AG04449 (cell line): ENCODE measurements around the gene ETS1.

Experiments
- CTCF ChIA-PET: fragments of 350-600 bp; formaldehyde crosslinking; extraction: SDS; loops from one replicate; lab custom pipeline; 2021; ENCODE audit warnings: antibody characterized with exemption; lab: Yijun Ruan, JAX
- POLR2A ChIA-PET: fragments of 400-600, 350-600 bp; formaldehyde crosslinking; extraction: SDS; loops from one replicate; lab custom pipeline; 2020; ENCODE audit warnings: antibody characterized with exemption, inconsistent platforms; lab: Yijun Ruan, JAX
- DNase-seq: peaks from one replicate; pipeline ENCODE4 v3.0.0-alpha.2; 2010; ENCODE audit warnings: low read depth, low spot score
- H3K4me3 ChIP-seq: 2 replicates; pipeline ENCODE4 v1.5.1; 2011; ENCODE audit warnings: low read depth, mild to moderate bottlenecking, control low read depth, low read length
- CTCF ChIP-seq: IDR thresholded peaks from one replicate; pipeline ENCODE4 v1.5.1; 2011; ENCODE audit warnings: mild to moderate bottlenecking, moderate library complexity, low read length, control low read depth, inconsistent platforms; ENCODE audit not compliant: insufficient read depth; ENCODE audit errors: missing control alignments

ETS1 gene

GRCh38 chr11:128422576-128423370 lies 164.6 kb downstream of the ETS1 start:
- DNase-seq = no peak
- TF ChIP-seq CTCF = no peak
- CTCF ChIA-PET = interaction anchor here (0.9 kb wide), 1 partner anchor 250 kb away, joined by 4 read pairs; no protein-coding TSS in a partner anchor
- no peak overlapping the region for H3K4me3 ChIP-seq
- POLR2A ChIA-PET = no interaction called here

- DNase-seq = no peak
- no peak overlapping the region for H3K4me3 ChIP-seq
- ChIA-PET POLR2A (no interaction called here), CTCF (interaction anchor here (0.6 to 2.2 kb wide), 7 partner anchors 10 to 250 kb away, joined by 3 to 9 read pairs (median 4); no protein-coding TSS in a partner anchor)
- TF ChIP-seq CTCF = no peak
These were observed 165.6 kb downstream of the ETS1 start for GRCh38 chr11:128421577-128422330.

GRCh38 chr11:128420951-128421350 lies 166.4 kb downstream of the ETS1 start:
- ChIA-PET CTCF (interaction anchor here (0.6 to 2.2 kb wide), 7 partner anchors 11 to 249 kb away, joined by 3 to 9 read pairs (median 4); no protein-coding TSS in a partner anchor), POLR2A (interaction anchor here (1.0 kb wide), 1 partner anchor 13 kb away, joined by 3 read pairs; no protein-coding TSS in a partner anchor)
- TF ChIP-seq CTCF = no peak
- peak; percentile 92 for DNase-seq
- no peak overlapping the region for H3K4me3 ChIP-seq

GRCh38 chr11:128420265-128420664 lies 167.1 kb downstream of the ETS1 start:
- no peak for DNase-seq
- POLR2A ChIA-PET = interaction anchor here (1.0 kb wide), 1 partner anchor 12 kb away, joined by 3 read pairs; no protein-coding TSS in a partner anchor
- H3K4me3 ChIP-seq = no peak overlapping the region
- TF ChIP-seq CTCF = no peak
- CTCF ChIA-PET = interaction anchor here (0.8 to 2.2 kb wide), 4 partner anchors 15 to 212 kb away, joined by 3 to 9 read pairs (median 6); no protein-coding TSS in a partner anchor

GRCh38 chr11:128419012-128419767 lies 168.2 kb downstream of the ETS1 start:
- POLR2A ChIA-PET = interaction anchor here (1.9 kb wide), 1 partner anchor 11 kb away, joined by 7 read pairs; no protein-coding TSS in a partner anchor
- DNase-seq = no peak

More at GRCh38 chr11:128419012-128419767, 168.2 kb downstream of the ETS1 start:
- no peak overlapping the region for H3K4me3 ChIP-seq
- no peak for TF ChIP-seq CTCF
- CTCF ChIA-PET = interaction anchor here (1.0 to 2.1 kb wide), 4 partner anchors 16 to 210 kb away, joined by 3 to 6 read pairs (median 4); no protein-coding TSS in a partner anchor
